ENCODE measurements around the gene PDCD4.
"Not testable (repeated sequence)": the region's sequence is repeated elsewhere in the genome, so short reads cannot be mapped to it uniquely, and the experiment has no call there.

The PDCD4 gene

GRCh38 chr10:110865809-110866482 is 5.8 kb upstream of the PDCD4 start:
- TF ChIP-seq ZFX (IDR thresholded peaks at IDR 0.05; ENCODE audit: borderline replicate concordance): no peak
- no peak for TF ChIP-seq CTCF (IDR thresholded peaks at IDR 0.05)
- no peak overlapping the region for H3K27ac ChIP-seq

GRCh38 chr10:110867011-110867806 is 4.5 kb upstream of the PDCD4 start:
- H3K27ac ChIP-seq: not testable (repeated sequence)

GRCh38 chr10:110867807-110868465 is 3.8 kb upstream of the PDCD4 start:
- H3K27ac ChIP-seq: no peak overlapping the region
- TF ChIP-seq CTCF (IDR thresholded peaks at IDR 0.05) (no peak), ZFX (IDR thresholded peaks at IDR 0.05; ENCODE audit: borderline replicate concordance) (no peak)

- TF ChIP-seq ZFX (IDR thresholded peaks at IDR 0.05; ENCODE audit: borderline replicate concordance) (no peak), CTCF (IDR thresholded peaks at IDR 0.05) (no peak)
- H3K27ac ChIP-seq: no peak overlapping the region
These were observed 2.7 kb upstream of the PDCD4 start for GRCh38 chr10:110868981-110869380.

GRCh38 chr10:110870823-110871297 is 868 bp upstream of the PDCD4 start:
- peak overlapping the region; percentile 62 for H3K27ac ChIP-seq

GRCh38 chr10:110872145-110872983 is 636 bp downstream of the PDCD4 start:
- H3K27ac ChIP-seq: peak overlapping the region; percentile 62
- peak; percentile 27; the same call in 1 of the 2 replicates for TF ChIP-seq CTCF (IDR thresholded peaks at IDR 0.05)
- TF ChIP-seq ZFX (IDR thresholded peaks at IDR 0.05; ENCODE audit: borderline replicate concordance): no peak

More at GRCh38 chr10:110870823-110871297, 868 bp upstream of the PDCD4 start:
- TF ChIP-seq CTCF (IDR thresholded peaks at IDR 0.05) (no peak), ZFX (IDR thresholded peaks at IDR 0.05; ENCODE audit: borderline replicate concordance) (no peak)

Data from 22Rv1 (cell line).